Stimulated activated CD4-positive, alpha-beta T cell treated with anti-CD3 and anti-CD28 coated beads, Interleukin-15, amount 100 ng/mL, for 1 hour (primary cell): ENCODE measurements around the gene OLFML2B.

Experiments
- DNase-seq, 2 donors: peaks; one replicate each; pipeline ENCODE4 v3.0.0-alpha.2; 2020; ENCODE audit warnings: low read depth in 1 of 2, low spot score in 1 of 2

Gene OLFML2B

GRCh38 chr1:161981735-161982506 is 41.7 kb downstream of the OLFML2B start:
- no peak for DNase-seq

DNA sequence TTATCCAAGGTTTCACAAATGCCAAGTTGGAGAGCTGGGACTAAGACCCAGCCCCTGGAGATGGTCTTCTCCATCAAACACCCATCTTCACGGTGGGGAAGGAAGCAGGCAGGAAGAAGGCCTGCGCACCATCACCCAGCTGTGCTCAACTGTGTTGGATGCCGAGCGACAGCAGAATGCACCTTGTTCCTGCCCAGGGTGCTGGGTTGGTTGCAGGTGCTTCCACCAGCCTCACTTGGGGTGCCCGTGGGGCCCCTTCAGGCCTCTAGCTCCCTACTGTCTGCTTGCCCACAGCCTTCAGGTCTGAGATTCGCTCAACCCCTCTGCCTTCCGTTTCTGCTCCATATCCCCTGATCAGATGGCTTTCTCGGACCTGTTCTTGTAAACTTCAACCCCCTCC is 42.5 kb downstream of the OLFML2B start:
- no peak for DNase-seq

DNA sequence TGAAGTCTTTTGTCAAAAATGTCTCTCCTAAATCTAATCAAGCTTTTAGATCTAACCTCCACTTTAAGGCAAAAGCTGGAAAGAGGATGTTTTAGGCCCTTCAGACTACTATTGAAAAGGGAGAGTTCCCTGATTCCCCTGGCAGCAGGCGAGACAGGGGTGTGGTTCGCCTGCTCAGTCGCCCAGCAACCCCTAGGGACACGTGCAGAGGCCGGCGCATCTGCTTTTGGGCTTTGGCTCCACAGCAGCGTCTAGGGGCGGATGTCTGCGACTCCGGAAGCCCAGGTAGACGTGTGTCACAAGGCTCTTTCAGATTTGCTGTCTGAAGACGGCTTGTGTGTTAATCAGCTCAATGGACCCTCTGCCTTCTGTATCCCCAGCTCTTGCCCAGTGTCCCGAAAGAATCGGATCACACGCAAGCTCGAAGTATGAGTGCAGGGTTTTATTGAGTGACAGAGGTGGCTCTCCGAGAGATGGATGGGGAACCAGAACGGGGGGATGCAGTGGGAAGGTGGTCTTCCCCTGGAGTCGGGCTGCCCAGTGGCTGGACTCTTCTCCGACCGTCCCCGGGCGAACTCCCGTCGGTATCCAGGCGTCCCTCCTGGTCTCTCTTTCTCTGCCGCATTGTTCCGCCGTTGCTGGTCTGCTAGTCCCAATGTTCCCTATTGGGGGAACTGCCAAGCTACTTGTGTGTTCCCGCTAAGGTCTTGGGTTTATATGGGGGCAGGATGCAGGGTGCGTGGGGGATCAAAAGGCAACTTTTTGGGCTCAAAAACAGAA is 45.5 kb downstream of the OLFML2B start:
- no peak for DNase-seq

DNA sequence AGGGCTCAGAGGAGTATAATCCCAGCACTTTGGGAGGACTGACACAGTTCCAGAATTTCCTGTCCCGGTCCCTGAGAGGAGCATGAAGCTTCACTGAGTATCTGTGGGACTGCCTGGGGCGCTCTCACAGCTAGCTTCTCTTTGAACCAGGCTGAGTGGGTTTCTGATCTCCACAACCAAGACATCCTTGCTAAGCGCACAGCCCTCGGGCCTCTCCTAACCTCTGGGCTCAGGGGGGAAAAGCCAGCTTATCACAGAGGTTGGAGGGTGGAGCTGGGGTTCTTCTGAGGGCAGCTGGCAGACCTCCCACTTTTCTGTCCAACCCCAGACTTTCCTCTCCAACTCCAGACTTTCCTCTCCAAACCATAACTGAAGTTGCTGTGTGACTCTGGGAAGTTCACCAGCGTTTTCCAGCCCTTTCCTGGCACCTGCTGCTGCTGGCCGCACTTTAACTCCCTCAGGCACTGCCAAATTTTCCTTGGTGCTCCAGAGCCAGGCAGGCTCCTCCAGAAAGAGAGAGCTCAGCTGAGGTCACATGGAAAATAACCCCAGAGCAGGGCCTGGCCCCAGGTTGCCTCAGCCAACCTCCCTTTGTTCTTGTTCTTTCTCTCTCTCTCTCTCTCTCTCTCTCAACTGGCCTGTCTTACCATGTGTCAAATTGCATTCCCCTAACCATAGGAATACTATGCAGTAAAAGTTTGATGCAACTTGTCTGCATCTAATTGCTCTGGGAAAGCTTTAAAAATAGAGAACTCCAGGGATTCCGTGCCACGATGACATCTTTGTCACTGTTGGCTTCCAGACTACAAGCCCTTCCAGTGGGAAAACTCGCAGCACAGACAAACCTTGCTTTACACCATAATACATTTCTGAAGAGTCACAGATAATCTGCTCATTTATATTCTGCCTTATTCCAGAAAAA is 49.5 kb downstream of the OLFML2B start:
- DNase-seq: no peak

DNA sequence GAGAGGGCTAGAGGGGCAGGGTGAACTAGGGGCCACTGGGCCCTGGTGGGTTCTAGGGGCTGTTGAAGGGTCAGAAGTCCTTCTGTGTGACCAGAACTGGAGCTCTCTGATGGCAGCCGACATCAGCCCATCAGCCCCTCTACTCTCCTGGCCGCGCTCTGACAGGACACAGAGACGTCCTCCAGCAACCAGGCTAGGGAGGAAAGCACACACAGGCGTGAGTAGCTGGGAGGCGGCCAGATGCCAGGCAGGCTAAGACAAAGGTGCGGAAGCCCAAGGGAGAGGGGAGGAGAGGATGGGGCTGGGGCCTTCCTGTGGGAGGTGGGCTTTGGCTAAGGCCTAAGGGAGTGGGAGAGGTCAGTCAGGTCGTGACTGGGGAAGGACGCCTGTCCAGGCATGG is 50.8 kb downstream of the OLFML2B start:
- DNase-seq: no peak

DNA sequence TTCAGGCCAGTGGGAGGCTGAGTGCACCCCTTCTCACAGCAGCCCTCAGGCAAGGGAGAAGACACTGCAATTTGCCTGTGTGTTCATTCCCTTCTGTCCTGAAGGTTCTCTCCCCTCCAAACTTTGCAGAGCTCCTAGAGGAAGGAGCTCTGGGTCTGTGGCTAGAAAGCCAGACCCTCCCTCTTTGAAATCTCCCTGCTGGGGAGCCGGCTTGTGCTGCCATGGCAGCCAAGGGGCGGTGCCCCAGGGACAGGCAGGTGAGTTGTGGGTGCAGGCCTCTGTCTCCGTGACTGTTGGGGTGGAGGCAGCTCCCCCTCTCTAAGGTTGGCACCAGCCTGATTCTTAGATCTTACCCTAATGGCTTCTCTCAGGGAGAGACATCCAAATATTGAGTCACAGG is 53.0 kb downstream of the OLFML2B start:
- no peak for DNase-seq

GRCh38 chr1:161970036-161970435 is 53.6 kb downstream of the OLFML2B start:
- DNase-seq: no peak

DNA sequence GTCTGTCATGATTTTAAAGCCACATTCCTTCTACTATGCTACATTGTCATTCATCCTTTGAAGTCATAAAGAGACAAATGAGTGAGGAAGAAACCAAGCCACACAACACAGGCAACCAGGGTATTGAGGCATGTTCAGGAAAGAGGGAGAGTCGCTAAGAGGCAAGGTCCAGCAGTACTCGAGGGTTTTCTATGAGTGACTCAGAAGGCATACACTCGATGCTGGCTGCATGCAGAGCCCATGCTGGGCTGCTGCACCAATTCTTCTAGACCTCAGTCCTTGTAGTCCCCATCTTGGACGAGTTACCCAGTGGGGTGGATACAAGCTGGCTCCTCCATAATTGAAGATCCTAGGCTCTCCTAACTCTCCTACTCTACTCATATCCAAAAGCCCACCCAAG is 57.6 kb downstream of the OLFML2B start:
- DNase-seq: no peak

DNA sequence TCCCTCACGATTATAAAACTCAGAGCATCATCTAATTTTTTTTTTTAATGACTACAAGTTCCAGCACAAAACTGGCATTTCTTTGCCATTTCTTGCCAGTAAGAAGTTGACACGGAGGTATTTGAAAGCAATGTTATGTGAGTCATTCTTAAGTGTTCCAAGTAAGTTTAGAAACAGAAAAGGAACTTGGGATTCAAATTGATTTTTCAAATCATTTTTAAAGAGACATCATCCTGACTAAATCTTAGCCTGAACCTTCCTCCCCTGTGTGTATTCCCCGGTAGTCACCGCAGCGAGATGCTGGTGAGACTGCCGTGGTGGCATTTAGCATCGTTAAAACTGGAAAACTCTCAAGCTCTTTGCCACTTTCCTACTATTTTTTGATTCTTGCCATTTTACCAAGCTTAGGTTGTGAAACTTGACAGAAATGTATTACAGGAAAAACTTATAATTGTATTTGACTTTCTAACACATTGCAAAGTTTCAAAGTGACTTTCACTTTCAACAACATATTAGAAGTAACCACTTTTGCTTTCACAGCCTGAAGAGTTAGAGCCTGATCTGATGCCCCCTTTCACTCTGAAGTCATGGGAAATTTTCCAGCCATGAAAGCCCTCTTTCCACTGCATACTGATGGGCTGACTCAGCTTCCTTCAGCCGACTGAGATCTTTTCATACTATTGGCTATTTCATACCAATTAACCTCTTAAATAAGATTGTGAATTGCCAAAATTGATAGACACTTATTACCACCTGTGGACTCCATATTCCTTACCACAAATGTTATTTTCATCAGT is 61.4 kb downstream of the OLFML2B start:
- no peak for DNase-seq

DNA sequence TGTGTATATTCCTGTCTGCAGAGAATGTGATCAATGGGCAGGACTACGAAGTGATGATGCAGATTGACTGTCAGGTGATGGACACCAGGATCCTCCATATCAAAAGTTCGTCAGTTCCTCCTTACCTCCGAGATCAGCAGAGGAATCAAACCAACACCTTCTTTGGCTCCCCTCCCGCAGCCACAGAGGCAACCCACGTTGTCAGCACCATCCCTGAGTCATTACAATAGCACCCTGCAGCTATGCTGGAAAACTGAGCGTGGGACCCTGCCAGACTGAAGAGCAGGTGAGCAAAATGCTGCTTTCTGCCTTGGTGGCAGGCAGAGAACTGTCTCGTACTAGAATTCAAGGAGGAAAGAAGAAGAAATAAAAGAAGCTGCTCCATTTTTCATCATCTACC is 65.2 kb downstream of the OLFML2B start:
- DNase-seq: no peak

- no peak for DNase-seq
Observed at GRCh38 chr1:161956930-161957329, 66.7 kb downstream of the OLFML2B start.

DNA sequence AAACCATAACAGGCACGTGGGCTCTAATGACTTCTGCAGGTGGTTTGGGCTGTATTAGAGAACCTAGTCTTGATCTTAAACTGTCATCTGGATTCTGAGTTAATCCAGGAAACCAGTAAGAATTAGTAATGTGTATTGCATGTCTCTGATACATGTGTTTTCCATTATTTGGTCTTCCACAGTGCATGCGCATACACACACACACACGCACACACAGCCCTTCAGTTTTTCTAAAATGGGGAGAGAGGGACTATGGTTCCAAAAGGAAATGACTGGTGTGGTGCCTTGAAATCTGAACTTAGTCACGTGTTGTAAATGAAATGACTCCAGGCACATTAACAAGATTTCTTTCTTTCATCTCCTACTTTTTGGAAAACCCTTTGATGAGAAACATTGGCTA is 67.6 kb downstream of the OLFML2B start:
- DNase-seq: no peak

GRCh38 chr1:161955606-161956005 is 68.1 kb downstream of the OLFML2B start:
- no peak for DNase-seq

DNA sequence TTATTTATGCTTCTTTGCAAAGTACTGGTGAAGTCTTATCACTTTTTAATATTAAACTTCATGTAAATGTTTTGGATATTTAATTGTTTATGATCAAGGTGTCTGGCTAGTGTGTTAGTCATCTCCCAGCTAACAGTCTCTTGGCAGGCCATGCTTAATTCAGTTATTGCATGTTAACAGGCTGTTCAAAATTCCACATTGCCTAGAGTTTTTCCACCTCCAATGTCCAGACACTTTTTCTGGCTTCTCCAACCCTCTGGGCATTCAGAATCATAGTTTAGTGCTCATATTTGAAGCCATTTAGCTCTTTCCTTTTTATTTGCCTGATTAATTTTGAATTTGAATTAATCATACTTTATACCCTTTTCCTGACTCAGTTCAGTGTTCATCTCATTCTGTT is 69.2 kb downstream of the OLFML2B start:
- no peak for DNase-seq

DNA sequence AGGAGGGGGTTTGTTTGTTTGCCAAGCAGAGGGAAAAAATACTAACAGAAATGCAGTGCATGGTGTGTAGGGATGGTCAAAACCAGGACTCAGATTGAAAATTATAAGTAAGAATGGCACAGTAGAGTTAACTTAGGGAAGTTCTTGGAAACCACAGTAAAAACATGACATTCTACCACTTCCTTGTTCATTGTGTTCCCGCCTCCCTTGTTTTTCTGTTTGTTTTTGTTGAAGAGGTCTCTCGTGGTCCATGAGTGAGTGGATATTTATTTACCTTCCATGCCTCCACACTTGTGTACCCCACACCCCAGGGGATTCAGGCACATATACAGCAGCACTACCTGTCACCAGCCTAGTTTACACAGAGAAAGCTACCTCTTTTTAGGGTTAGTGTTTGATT is 69.6 kb downstream of the OLFML2B start:
- no peak for DNase-seq

DNA sequence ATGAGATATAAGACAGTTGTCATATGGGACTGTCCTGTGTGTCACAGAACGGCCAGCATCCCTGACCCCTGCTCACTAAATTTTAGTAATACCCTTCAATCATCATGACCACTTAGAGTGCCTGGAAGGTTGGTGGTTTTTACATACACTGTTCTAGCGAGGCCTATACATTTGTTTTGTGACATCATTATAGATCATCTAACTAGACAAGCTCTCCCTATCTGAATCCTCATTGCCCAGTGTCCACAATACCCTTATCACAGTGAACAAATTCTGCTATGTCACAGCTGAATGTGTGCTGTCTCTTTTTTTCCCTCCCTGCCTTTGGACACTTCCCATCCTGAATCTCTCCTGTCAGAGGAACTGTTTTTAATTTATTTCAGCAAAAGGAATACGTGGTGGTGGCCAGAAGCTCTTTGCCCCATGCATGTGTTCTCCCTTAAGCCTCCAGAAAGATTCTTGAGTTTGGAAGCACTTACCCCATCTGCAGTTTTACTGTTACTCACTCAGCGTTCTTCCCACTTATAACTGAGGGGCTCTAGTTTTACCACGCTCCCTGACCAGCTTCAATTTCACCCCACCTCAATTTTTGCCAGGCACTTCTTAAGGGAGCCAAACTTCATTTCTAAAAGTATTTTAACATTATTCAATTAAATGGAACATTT is 70.3 kb downstream of the OLFML2B start:
- no peak for DNase-seq

DNA sequence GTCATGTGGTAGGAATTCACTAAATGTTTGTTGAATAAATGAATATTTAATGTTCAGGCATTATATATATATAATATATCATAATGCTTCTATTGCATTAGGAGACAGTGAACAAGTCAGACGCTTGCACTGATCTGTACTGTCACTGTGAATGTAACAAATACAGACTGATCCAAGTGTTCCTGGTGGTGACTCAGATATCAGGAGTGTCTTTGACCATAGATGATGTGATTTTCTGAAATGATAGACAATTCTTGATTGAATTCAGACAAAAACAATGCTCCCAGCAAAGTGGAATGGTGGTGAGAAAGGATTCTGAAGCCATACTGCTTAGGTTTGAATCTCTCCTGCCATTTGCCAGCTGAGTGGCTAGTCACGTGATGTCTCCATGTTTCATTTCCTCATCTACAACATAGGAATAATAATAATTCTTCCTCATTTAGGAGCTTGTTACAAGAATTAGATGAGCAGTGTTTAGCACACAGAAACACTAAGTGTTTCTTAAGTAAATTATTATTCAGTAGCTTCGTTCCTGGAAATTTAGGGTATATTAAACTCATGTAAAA is 71.0 kb downstream of the OLFML2B start:
- DNase-seq: no peak

DNA sequence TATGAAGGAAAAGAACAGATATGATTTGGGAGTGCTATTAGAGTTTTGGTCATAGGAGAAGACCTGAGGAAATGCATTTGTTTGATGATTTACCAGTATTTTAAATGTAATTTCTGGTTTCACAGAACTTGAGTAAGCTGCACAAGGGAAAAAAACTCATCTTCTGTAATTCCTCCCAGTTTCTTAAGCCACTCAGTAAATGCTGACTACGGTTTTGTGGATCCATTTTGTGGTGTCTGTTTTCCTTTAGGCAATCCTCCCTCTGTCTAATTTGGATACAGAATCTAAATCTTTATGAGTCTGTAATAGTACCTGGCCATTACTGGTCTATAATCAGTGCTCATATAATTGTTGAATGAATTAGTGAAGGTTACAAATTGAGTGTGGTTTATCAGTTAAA is 72.0 kb downstream of the OLFML2B start:
- DNase-seq: no peak

GRCh38 chr1:161950377-161950776 is 73.3 kb downstream of the OLFML2B start:
- DNase-seq: no peak

- DNase-seq: no peak
Observed at GRCh38 chr1:161949548-161949947, 74.1 kb downstream of the OLFML2B start.
